Cerebellar cortex (tissue), 1 donor: ENCODE data around the gene CLDN24.

ENCODE experiments used
- DNase-seq: peaks from one replicate; pipeline ENCODE4 v3.0.0-alpha.2; 2015; ENCODE audit warnings: low spot score

The CLDN24 gene

GRCh38 chr4:183284258-183284785 is 37.9 kb downstream of the CLDN24 start:
- no peak for DNase-seq

- DNase-seq = no peak
These were observed 46.1 kb downstream of the CLDN24 start for GRCh38 chr4:183276106-183276505.

DNA sequence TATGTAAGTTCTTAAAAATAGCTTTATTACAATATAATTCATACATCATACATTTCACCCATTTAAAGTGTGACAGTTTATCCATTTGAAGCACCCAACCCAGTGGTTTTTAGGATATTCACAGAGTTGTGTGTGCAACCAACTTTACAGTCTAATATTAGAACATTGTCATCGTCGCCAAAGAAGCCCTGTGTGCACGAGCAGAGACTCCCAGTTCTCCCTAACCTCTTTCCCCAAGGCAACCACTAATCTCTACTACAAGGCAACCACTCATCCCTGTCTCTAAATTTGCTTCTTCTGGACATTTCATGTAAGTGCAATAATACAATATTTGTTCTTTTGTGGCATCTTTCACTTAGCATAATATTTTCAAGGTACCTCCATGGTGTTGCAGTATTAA is 49.8 kb downstream of the CLDN24 start:
- no peak for DNase-seq
